ENCODE data around the gene KRI1.
A peak's percentile ranks its signal among the peaks of the same experiment; 100 is the strongest.
"Not testable (repeated sequence)": the region's sequence is repeated elsewhere in the genome, so short reads cannot be mapped to it uniquely, and the experiment has no call there.

Gene KRI1

GRCh38 chr19:10549733-10550132 lies 16.1 kb downstream of the KRI1 start:
- no peak for DNase-seq

- no peak for DNase-seq
These were observed 17.0 kb downstream of the KRI1 start for GRCh38 chr19:10548746-10549276.

- DNase-seq = no peak
These were observed 19.0 kb downstream of the KRI1 start for GRCh38 chr19:10546817-10547216.

GRCh38 chr19:10544753-10545251 lies 21.0 kb downstream of the KRI1 start:
- no peak for DNase-seq

GRCh38 chr19:10544242-10544752 lies 21.5 kb downstream of the KRI1 start:
- no peak for DNase-seq

- DNase-seq = peak; percentile 82
These were observed 22.2 kb downstream of the KRI1 start, which contains the start of gene ATG4D for GRCh38 chr19:10543420-10544241. Gene ATG4D (plus strand): TSS chr19:10543904. CDS start chr19:10544091, 187 bp downstream.

- no peak for DNase-seq
These were observed 22.8 kb downstream of the KRI1 start for GRCh38 chr19:10543059-10543419.

GRCh38 chr19:10539016-10539415 lies 26.8 kb downstream of the KRI1 start:
- DNase-seq = not testable (repeated sequence)

- DNase-seq = no peak
These were observed 27.4 kb downstream of the KRI1 start for GRCh38 chr19:10538204-10538983.

GRCh38 chr19:10537668-10538067 lies 28.1 kb downstream of the KRI1 start:
- no peak for DNase-seq

GRCh38 chr19:10535613-10536012 lies 30.2 kb downstream of the KRI1 start:
- DNase-seq = no peak

- DNase-seq = no peak
These were observed 32.0 kb downstream of the KRI1 start for GRCh38 chr19:10533646-10534386.

- DNase-seq = no peak
These were observed 33.4 kb downstream of the KRI1 start for GRCh38 chr19:10532457-10532856.

GRCh38 chr19:10526887-10527286 lies 38.9 kb downstream of the KRI1 start:
- not testable (repeated sequence) for DNase-seq

GRCh38 chr19:10525636-10526035 lies 40.2 kb downstream of the KRI1 start:
- no peak for DNase-seq

- DNase-seq = no peak
These were observed 42.6 kb downstream of the KRI1 start for GRCh38 chr19:10523135-10523636.

GRCh38 chr19:10521461-10522171 lies 44.2 kb downstream of the KRI1 start:
- no peak for DNase-seq

- no peak for DNase-seq
These were observed 45.0 kb downstream of the KRI1 start for GRCh38 chr19:10520652-10521318.

- no peak for DNase-seq
These were observed 46.4 kb downstream of the KRI1 start for GRCh38 chr19:10519421-10519820.

GRCh38 chr19:10518444-10519361 lies 47.1 kb downstream of the KRI1 start:
- no peak for DNase-seq

Data from central memory CD4-positive, alpha-beta T cell (primary cell).